Breast epithelium (tissue), 4 donors: ENCODE measurements around the gene CAMTA1. TPM values are rescaled to one million over a fixed set of nuclear protein-coding genes. Genes with fewer than 3 reads are reported as not detected.
"Not testable (repeated sequence)": the region's sequence is repeated elsewhere in the genome, so short reads cannot be mapped to it uniquely, and the experiment has no call there.

Experiments
- DNase-seq, 2 donors: peaks; one replicate each; pipeline ENCODE4 v3.0.0-alpha.2; 2019; ENCODE audit warnings: low spot score in 2 of 2
- H3K27ac ChIP-seq, 2 donors: fragments of 200-600 bp; sonication (generic) in 1 of 2; one replicate each; pipeline ENCODE4 v1.5.1; 2016 to 2019; ENCODE audit warnings: mild to moderate bottlenecking in 1 of 2
- H3K27me3 ChIP-seq, 2 donors: fragments of 200-600 bp; sonication (generic) in 1 of 2; one replicate each; pipeline versions ENCODE4 v1.5.1 to v1.6.0; 2017 to 2019; ENCODE audit warnings: control low read depth in 1 of 2, mild to moderate bottlenecking in 1 of 2
- H3K36me3 ChIP-seq: fragments of 200-600 bp; one replicate; pipeline ENCODE4 v1.5.1; 2019
- H3K4me1 ChIP-seq, 2 donors: fragments of 200-600 bp; sonication (generic); one replicate each; pipeline ENCODE4 v1.5.1; 2016 to 2019; ENCODE audit warnings: control low read depth in 1 of 2
- H3K4me3 ChIP-seq, 3 donors: fragments of 200-600 bp; sonication (generic); 1 replicate in 2 of 3; 2 replicates in 1 of 3; pipeline ENCODE4 v1.5.1; 2016 to 2019; ENCODE audit warnings: mild to moderate bottlenecking in 3 of 3, moderate library complexity in 2 of 3
- H3K9me3 ChIP-seq, 2 donors: fragments of 200-600 bp; sonication (generic) in 1 of 2; one replicate each; pipeline ENCODE4 v1.5.1; 2016 to 2019; ENCODE audit warnings: control low read depth in 1 of 2
- CTCF ChIP-seq, 3 donors: fragments of 450-650 bp; IDR thresholded peaks; one replicate each; pipeline ENCODE4 v1.5.1; 2016 to 2017; ENCODE audit warnings: antibody characterized with exemption in 3 of 3, mild to moderate bottlenecking in 3 of 3, moderate library complexity in 3 of 3
- POLR2A ChIP-seq: fragments of 450-650 bp; IDR thresholded peaks from one replicate; pipeline ENCODE4 v1.6.1; 2016; ENCODE audit warnings: antibody characterized with exemption, mild to moderate bottlenecking, moderate library complexity
- POLR2AphosphoS5 ChIP-seq, 3 donors: sonication (generic); formaldehyde crosslinking; IDR thresholded peaks; one replicate each; pipeline ENCODE4 v1.6.1; 2017; ENCODE audit warnings: antibody characterized with exemption in 3 of 3
- intact Hi-C: fragments of 100-400 bp; cut with DNase I; formaldehyde crosslinking; loops from one replicate; pipeline ENCODE4 v1.15.1; 2023; ENCODE audit warnings: low total_unique reads
- total RNA-seq, 3 donors: library from RNA; depleted of rRNA; stranded (reverse); fragments of >200 nt; gene quantifications; one replicate each; pipeline ENCODE4 v1.1.0, GENCODE V29; 2016

Gene CAMTA1
- total RNA-seq, 3 donors from 2014 or later = 53.4 to 84.0 (median 61.9) TPM

GRCh38 chr1:7380712-7381111 lies 595.5 kb downstream of the CAMTA1 start:
- no peaks in the 10 kb centered on the region for H3K27me3 ChIP-seq
- peak in 1 of 2 donors; percentile 7 for DNase-seq
- H3K27ac ChIP-seq = no peak overlapping the region
- H3K36me3 ChIP-seq = no peaks in the 10 kb centered on the region
- H3K4me3 ChIP-seq = no peak overlapping the region
- intact Hi-C loops = no loop called here
- no peaks in the 10 kb centered on the region for H3K4me1 ChIP-seq
- TF ChIP-seq POLR2AphosphoS5 (IDR thresholded peaks at IDR 0.05) = no peak
- no peak for TF ChIP-seq POLR2A
- TF ChIP-seq CTCF (IDR thresholded peaks at IDR 0.05) = no peak
- no peaks in the 10 kb centered on the region for H3K9me3 ChIP-seq

- H3K4me1 ChIP-seq, H3K4me3 ChIP-seq, H3K9me3 ChIP-seq, H3K27me3 ChIP-seq, H3K27ac ChIP-seq, H3K36me3 ChIP-seq, intact Hi-C loops: not testable (repeated sequence)
- DNase-seq = peak in 1 of 2 donors; percentile 3
Measured at GRCh38 chr1:7381729-7382128, 596.5 kb downstream of the CAMTA1 start.

- no peaks in the 10 kb centered on the region for H3K27me3 ChIP-seq
- no peak overlapping the region for H3K27ac ChIP-seq
- DNase-seq = no peak
- peaks cover 4 to 8% of the 10 kb centered on the region in 2 donors for H3K4me1 ChIP-seq
- no peak overlapping the region for H3K4me3 ChIP-seq
- no peaks in the 10 kb centered on the region for H3K36me3 ChIP-seq
- intact Hi-C loops = no loop called here
- no peaks in the 10 kb centered on the region for H3K9me3 ChIP-seq
- TF ChIP-seq CTCF (IDR thresholded peaks at IDR 0.05) = no peak
- TF ChIP-seq POLR2AphosphoS5 (IDR thresholded peaks at IDR 0.05) = no peak
- TF ChIP-seq POLR2A = no peak
Measured at GRCh38 chr1:7382971-7383370, 597.7 kb downstream of the CAMTA1 start.

GRCh38 chr1:7383671-7384520 lies 598.6 kb downstream of the CAMTA1 start:
- H3K4me3 ChIP-seq = no peak overlapping the region

GRCh38 chr1:7384679-7385078 lies 599.4 kb downstream of the CAMTA1 start:
- H3K4me3 ChIP-seq = no peak overlapping the region
- peaks cover 8 to 14% of the 10 kb centered on the region in 2 donors for H3K4me1 ChIP-seq
- intact Hi-C loops = no loop called here
- DNase-seq = peak in 1 of 2 donors; percentile 13
- H3K9me3 ChIP-seq = no peaks in the 10 kb centered on the region
- TF ChIP-seq CTCF (IDR thresholded peaks at IDR 0.05) (no peak), POLR2AphosphoS5 (IDR thresholded peaks at IDR 0.05) (no peak), POLR2A (no peak)
- H3K36me3 ChIP-seq = no peaks in the 10 kb centered on the region
- no peaks in the 10 kb centered on the region for H3K27me3 ChIP-seq
- H3K27ac ChIP-seq = no peak overlapping the region

More at GRCh38 chr1:7383671-7384520, 598.6 kb downstream of the CAMTA1 start:
- peaks cover 8 to 14% of the 10 kb centered on the region in 2 donors for H3K4me1 ChIP-seq
- no peaks in the 10 kb centered on the region for H3K27me3 ChIP-seq
- DNase-seq = peak in 1 of 2 donors; percentile 24
- no peaks in the 10 kb centered on the region for H3K9me3 ChIP-seq
- H3K27ac ChIP-seq = no peak overlapping the region
- TF ChIP-seq POLR2A = no peak
- TF ChIP-seq POLR2AphosphoS5 (IDR thresholded peaks at IDR 0.05) = no peak
- TF ChIP-seq CTCF (IDR thresholded peaks at IDR 0.05) = no peak
- no peaks in the 10 kb centered on the region for H3K36me3 ChIP-seq
- intact Hi-C loops = no loop called here
